GM12878 (cell line): ENCODE measurements around the gene CACNA2D3.

Experiments used
- EP300 ChIP-seq, 2 experiments: fragments of 150-350 bp in 1 of 2; IDR thresholded peaks; 2 replicates each; pipeline ENCODE4 v1.6.1; 2011 to 2012; ENCODE audit warnings: low read depth in 2 of 2, low read length in 2 of 2, borderline replicate concordance in 1 of 2, improper control_type of control experiment in 1 of 2, inconsistent platforms in 1 of 2; ENCODE audit not compliant: control insufficient read depth in 1 of 2
- JUND ChIP-seq: IDR thresholded peaks from 2 replicates; pipeline ENCODE4 v1.6.1; 2012; ENCODE audit warnings: low read depth, mild to moderate bottlenecking, low read length, improper control_type of control experiment, moderate library complexity
- POLR2A ChIP-seq: IDR thresholded peaks from 2 replicates; pipeline ENCODE4 v1.6.1; 2011; ENCODE audit warnings: low read depth, mild to moderate bottlenecking, low read length
- POLR2AphosphoS2 ChIP-seq: IDR thresholded peaks from 2 replicates; pipeline ENCODE4 v1.6.1; 2011; ENCODE audit warnings: low read depth, mild to moderate bottlenecking, low read length, improper control_type of control experiment, moderate library complexity
- RAD21 ChIP-seq: IDR thresholded peaks from 2 replicates; pipeline ENCODE4 v1.6.1; 2011; ENCODE audit warnings: mild to moderate bottlenecking, low read depth, low read length, moderate library complexity; ENCODE audit not compliant: insufficient read depth
- RBBP5 ChIP-seq: fragments of 200-600 bp; sonication (generic); conservative IDR thresholded peaks from 2 replicates; pipeline ENCODE4 v1.6.1; 2016
- SP1 ChIP-seq: IDR thresholded peaks from one replicate; pipeline ENCODE4 v1.6.1; 2011; ENCODE audit warnings: low read depth, low read length
- TARDBP ChIP-seq: IDR thresholded peaks from 2 replicates; pipeline ENCODE4 v1.6.1; 2016; ENCODE audit warnings: borderline replicate concordance
- TBL1XR1 ChIP-seq: IDR thresholded peaks from 2 replicates; pipeline ENCODE4 v1.6.1; 2012; ENCODE audit warnings: low read depth, low read length, improper control_type of control experiment
- TCF3 ChIP-seq: IDR thresholded peaks from 2 replicates; pipeline ENCODE4 v1.6.1; 2012; ENCODE audit warnings: low read depth, mild to moderate bottlenecking, low read length, borderline replicate concordance; ENCODE audit not compliant: insufficient read depth
- ZNF274 ChIP-seq: IDR thresholded peaks from one replicate; pipeline ENCODE4 v1.8.0; 2011; ENCODE audit not compliant: insufficient read length, insufficient read depth
- TF ChIP-seq, protein P1 (sequence below), 3 experiments: IDR thresholded peaks in 2 of 3; conservative IDR thresholded peaks in 1 of 3; 2 replicates each; pipeline ENCODE4 v1.5.1; 2011; ENCODE audit warnings: low read depth in 3 of 3, low read length in 3 of 3, mild to moderate bottlenecking in 3 of 3, control low read depth in 2 of 3, moderate library complexity in 2 of 3, inconsistent platforms in 1 of 3, mixed read lengths in 1 of 3; ENCODE audit not compliant: control insufficient read depth in 2 of 3, insufficient read depth in 1 of 3; ENCODE audit errors: extremely low read depth in 1 of 3

GRCh38 chr3:54800478-54800877 is 678.1 kb downstream of the CACNA2D3 start:
- TF ChIP-seq TBL1XR1 (no peak), RBBP5 (no peak), TARDBP (no peak), RAD21 (no peak), ZNF274 (no peak), EP300 (IDR thresholded peaks at IDR 0.05; ENCODE audit: borderline replicate concordance in 1 of 2, control insufficient read depth in 1 of 2, low read depth in 2 of 2, low read length in 2 of 2) (no peak), POLR2A (no peak), JUND (no peak), SP1 (no peak), POLR2AphosphoS2 (no peak), TCF3 (no peak)
- TF ChIP-seq, protein P1, sequence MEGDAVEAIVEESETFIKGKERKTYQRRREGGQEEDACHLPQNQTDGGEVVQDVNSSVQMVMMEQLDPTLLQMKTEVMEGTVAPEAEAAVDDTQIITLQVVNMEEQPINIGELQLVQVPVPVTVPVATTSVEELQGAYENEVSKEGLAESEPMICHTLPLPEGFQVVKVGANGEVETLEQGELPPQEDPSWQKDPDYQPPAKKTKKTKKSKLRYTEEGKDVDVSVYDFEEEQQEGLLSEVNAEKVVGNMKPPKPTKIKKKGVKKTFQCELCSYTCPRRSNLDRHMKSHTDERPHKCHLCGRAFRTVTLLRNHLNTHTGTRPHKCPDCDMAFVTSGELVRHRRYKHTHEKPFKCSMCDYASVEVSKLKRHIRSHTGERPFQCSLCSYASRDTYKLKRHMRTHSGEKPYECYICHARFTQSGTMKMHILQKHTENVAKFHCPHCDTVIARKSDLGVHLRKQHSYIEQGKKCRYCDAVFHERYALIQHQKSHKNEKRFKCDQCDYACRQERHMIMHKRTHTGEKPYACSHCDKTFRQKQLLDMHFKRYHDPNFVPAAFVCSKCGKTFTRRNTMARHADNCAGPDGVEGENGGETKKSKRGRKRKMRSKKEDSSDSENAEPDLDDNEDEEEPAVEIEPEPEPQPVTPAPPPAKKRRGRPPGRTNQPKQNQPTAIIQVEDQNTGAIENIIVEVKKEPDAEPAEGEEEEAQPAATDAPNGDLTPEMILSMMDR (IDR thresholded peaks at IDR 0.05 in 2 of 3, conservative IDR thresholded peaks at IDR 0.05 in 1 of 3; ENCODE audit: control insufficient read depth in 2 of 3, extremely low read depth in 1 of 3, insufficient read depth in 1 of 3, low read depth in 3 of 3, low read length in 3 of 3): no peak
